Brain microvascular endothelial cell (primary cell): ENCODE results near the gene SLC44A4.

Source experiments
- DNase-seq: peaks from one replicate; pipeline ENCODE4 v3.0.0-alpha.2; 2020
- H3K27ac ChIP-seq: fragments of 250-450 bp; sonication (Bioruptor Pico); 2 replicates; pipeline ENCODE4 v1.5.1; 2020; ENCODE audit warnings: mild to moderate bottlenecking, moderate library complexity
- H3K27me3 ChIP-seq: fragments of 250-450 bp; sonication (Bioruptor Pico); replicated peaks from 2 replicates; pipeline ENCODE4 v1.5.1; 2020; ENCODE audit warnings: mild to moderate bottlenecking
- H3K36me3 ChIP-seq: fragments of 250-450 bp; sonication (Bioruptor Pico); replicated peaks from 2 replicates; pipeline ENCODE4 v1.5.1; 2020; ENCODE audit warnings: mild to moderate bottlenecking
- H3K4me3 ChIP-seq: 2 replicates; pipeline ENCODE4 v1.5.1; 2011; ENCODE audit warnings: low read depth, mild to moderate bottlenecking, control low read depth, low read length, moderate library complexity
- CTCF ChIP-seq: IDR thresholded peaks from 2 replicates; pipeline ENCODE4 v1.5.1; 2011; ENCODE audit warnings: low read depth, mild to moderate bottlenecking, moderate library complexity, low read length, control low read depth, inconsistent platforms; ENCODE audit errors: missing control alignments
- in situ Hi-C: cut with HindIII; loops from 2 replicates; pipeline ENCODE4 v1.10.0; 2017; ENCODE audit warnings: low sequenced_read_pairs, low pct_ligation_motif_present

The SLC44A4 gene

GRCh38 chr6:31880616-31881015 lies 1.8 kb upstream of the SLC44A4 start:
- Histone ChIP-seq H3K36me3 (peaks cover 45% of the 10 kb centered on the region), H3K27me3 (no peaks in the 10 kb centered on the region), H3K27ac (no peak overlapping the region), H3K4me3 (no peak overlapping the region)
- TF ChIP-seq CTCF: no peak
- in situ Hi-C loops: no loop called here
- no peak for DNase-seq

GRCh38 chr6:31879901-31880300 lies 1.1 kb upstream of the SLC44A4 start:
- Histone ChIP-seq H3K36me3 (peaks cover 42% of the 10 kb centered on the region), H3K4me3 (no peak overlapping the region), H3K27ac (no peak overlapping the region), H3K27me3 (no peaks in the 10 kb centered on the region)
- DNase-seq: no peak
- in situ Hi-C loops: no loop called here
- TF ChIP-seq CTCF: no peak

- in situ Hi-C loops: no loop called here
- H3K36me3 ChIP-seq: peaks cover 38% of the 10 kb centered on the region
- no peaks in the 10 kb centered on the region for H3K27me3 ChIP-seq
- no peak overlapping the region for H3K27ac ChIP-seq
- H3K4me3 ChIP-seq: no peak overlapping the region
- DNase-seq: no peak
- TF ChIP-seq CTCF: no peak
These were observed 346 bp upstream of the SLC44A4 start for GRCh38 chr6:31879143-31879542.

GRCh38 chr6:31878222-31878621 lies 575 bp downstream of the SLC44A4 start:
- Histone ChIP-seq H3K4me3 (no peak overlapping the region), H3K36me3 (peaks cover 32% of the 10 kb centered on the region), H3K27ac (no peak overlapping the region), H3K27me3 (no peaks in the 10 kb centered on the region)
- TF ChIP-seq CTCF: no peak
- in situ Hi-C loops: no loop called here
- no peak for DNase-seq

- no peaks in the 10 kb centered on the region for H3K27me3 ChIP-seq
- in situ Hi-C loops: no loop called here
- DNase-seq: no peak
- TF ChIP-seq CTCF: no peak
- H3K36me3 ChIP-seq: peaks cover 30% of the 10 kb centered on the region
- no peak overlapping the region for H3K4me3 ChIP-seq
- no peak overlapping the region for H3K27ac ChIP-seq
These were observed 1.1 kb downstream of the SLC44A4 start for GRCh38 chr6:31877651-31878161.

GRCh38 chr6:31877125-31877650 lies 1.6 kb downstream of the SLC44A4 start:
- TF ChIP-seq CTCF: no peak
- in situ Hi-C loops: no loop called here
- DNase-seq: no peak
- H3K4me3 ChIP-seq: no peak overlapping the region
- H3K27ac ChIP-seq: no peak overlapping the region
- no peaks in the 10 kb centered on the region for H3K27me3 ChIP-seq
- H3K36me3 ChIP-seq: peaks cover 26% of the 10 kb centered on the region
